T-cell (primary cell): ENCODE data around the gene HERC3. TPM values are rescaled to one million over a fixed set of nuclear protein-coding genes. Genes with fewer than 3 reads are reported as not detected.

Experiments
- ATAC-seq, 4 experiments: fragments of 200-7000 bp in 3 of 4; fragments of 150-1000 bp in 1 of 4; cut with Tn5 transposase; replicated peaks in 1 of 4; 1 replicate in 3 of 4; 2 replicates in 1 of 4; pipeline ENCODE4 v1.10.0; 2021; ENCODE audit warnings: moderate library complexity in 3 of 4, mild to moderate bottlenecking in 2 of 4, moderate number of reproducible peaks in 1 of 4
- CTCF ChIA-PET, 2 donors: fragments of 300-600 bp; sonication (Branson Sonifier 250); formaldehyde crosslinking; loops; one replicate each; lab custom pipeline; 2022; ENCODE audit warnings: antibody characterized with exemption in 2 of 2; lab: Charles Lee
- POLR2A ChIA-PET, 2 donors: fragments of 300-600 bp; sonication (Branson Sonifier 250); formaldehyde crosslinking; loops; one replicate each; lab custom pipeline; 2022; ENCODE audit warnings: antibody characterized with exemption in 2 of 2; lab: Charles Lee
- DNase-seq, 35 experiments: peaks; one replicate each; pipeline versions ENCODE4 v3.0.0 to v3.0.0-alpha.2; 2013 to 2023
- H3K27ac ChIP-seq: one replicate; pipeline ENCODE4 v1.5.1; 2013; ENCODE audit warnings: low read length
- H3K27me3 ChIP-seq, 2 experiments: replicated peaks in 1 of 2; 1 replicate in 1 of 2; 2 replicates in 1 of 2; pipeline versions ENCODE4 v1.6.1 to v1.7.0; 2013; ENCODE audit warnings: low read length in 1 of 2, mixed read lengths in 1 of 2; ENCODE audit not compliant: control insufficient read depth in 2 of 2, insufficient read depth in 2 of 2; ENCODE audit errors: extremely low read depth in 1 of 2
- H3K36me3 ChIP-seq, 2 donors: 1 replicate in 1 of 2; 2 replicates in 1 of 2; pipeline versions ENCODE4 v1.6.1 to v1.7.0; 2013; ENCODE audit warnings: low read length in 1 of 2; ENCODE audit not compliant: control insufficient read depth in 2 of 2, insufficient read depth in 1 of 2; ENCODE audit errors: extremely low read depth in 1 of 2
- H3K4me1 ChIP-seq, 2 experiments: 1 replicate in 1 of 2; 2 replicates in 1 of 2; pipeline versions ENCODE4 v1.6.1 to v1.7.0; 2013; ENCODE audit warnings: low read length in 2 of 2, mixed read lengths in 1 of 2; ENCODE audit not compliant: insufficient read depth in 2 of 2, control insufficient read depth in 1 of 2; ENCODE audit errors: extremely low read depth in 1 of 2
- H3K4me3 ChIP-seq, 2 donors: 1 replicate in 1 of 2; 2 replicates in 1 of 2; pipeline versions ENCODE4 v1.5.1 to v1.7.0; 2013; ENCODE audit warnings: mild to moderate bottlenecking in 2 of 2, low read length in 1 of 2, moderate library complexity in 1 of 2; ENCODE audit not compliant: control insufficient read depth in 1 of 2; ENCODE audit errors: extremely low read depth in 1 of 2
- H3K9me3 ChIP-seq: 2 replicates; pipeline ENCODE4 v1.7.0; 2013
- H3K27ac Mint-ChIP-seq, 2 donors: one replicate each; pipeline ENCODE4 v1.8.0; 2020 to 2021; ENCODE audit warnings: mild to moderate bottlenecking in 2 of 2, mixed read lengths in 2 of 2
- H3K27me3 Mint-ChIP-seq, 2 donors: one replicate each; pipeline ENCODE4 v1.8.0; 2021 to 2022; ENCODE audit warnings: mixed read lengths in 2 of 2
- H3K36me3 Mint-ChIP-seq: one replicate; pipeline ENCODE4 v1.8.0; 2021; ENCODE audit warnings: mixed read lengths
- H3K4me1 Mint-ChIP-seq, 3 donors: one replicate each; pipeline ENCODE4 v1.8.0; 2020 to 2022; ENCODE audit warnings: mixed read lengths in 3 of 3, mild to moderate bottlenecking in 1 of 3
- H3K4me3 Mint-ChIP-seq, 3 donors: one replicate each; pipeline ENCODE4 v1.8.0; 2020 to 2022; ENCODE audit warnings: mild to moderate bottlenecking in 3 of 3, mixed read lengths in 3 of 3, moderate library complexity in 3 of 3
- H3K9me3 Mint-ChIP-seq, 3 donors: one replicate each; pipeline ENCODE4 v1.8.0; 2020 to 2022; ENCODE audit warnings: mixed read lengths in 3 of 3
- WGBS: methylation state at CpG from one replicate; pipeline ENCODE4 v1.1.5; 2013; ENCODE audit warnings: missing lambda C conversion rate; ENCODE audit not compliant: insufficient coverage; 5-methylcytosine and 5-hydroxymethylcytosine counted together
- total RNA-seq, 35 experiments: library from RNA in 6 of 35; stranded (reverse) in 6 of 35; fragments of 120-200 nt in 1 of 35; gene quantifications; one replicate each; pipeline versions ENCODE4 v1.2.1 to v1.2.4 and lab custom pipeline; 2013 to 2026

HERC3 gene
- total RNA-seq, 5 donors from 2014 or later (not counting 1 experiment from before 2014, with no cell fraction given): 68.4 to 91.5 (median 73.6) TPM

GRCh38 chr4:88743696-88744095, 151.4 kb downstream of the HERC3 start:
- Mint-ChIP-seq H3K27me3 (no peaks in the 10 kb centered on the region), H3K4me3 (no peak overlapping the region), H3K36me3 (peaks cover 30% of the 10 kb centered on the region), H3K4me1 (peaks cover 3 to 11% (median 6%) of the 10 kb centered on the region in 3 donors), H3K9me3 (no peaks in the 10 kb centered on the region), H3K27ac (no peak overlapping the region)
- Histone ChIP-seq H3K4me3 (no peak overlapping the region), H3K27ac (no peak overlapping the region), H3K9me3 (no peaks in the 10 kb centered on the region), H3K36me3 (peaks cover 0 to 7% of the 10 kb centered on the region in 2 donors), H3K4me1 (peaks cover 0 to 3% of the 10 kb centered on the region in 2 experiments), H3K27me3 (no peaks in the 10 kb centered on the region)
- ATAC-seq (no peak), DNase-seq (no peak)
- WGBS: no CpG with 5 or more reads among the region's 3 CpGs
- ChIA-PET CTCF (no interaction called here), POLR2A (no interaction called here)

GRCh38 chr4:88744609-88745008, 152.3 kb downstream of the HERC3 start:
- ChIA-PET POLR2A (no interaction called here), CTCF (no interaction called here)
- H3K27me3 Mint-ChIP-seq: no peaks in the 10 kb centered on the region
- H3K4me3 ChIP-seq: no peak overlapping the region
- peaks cover 0 to 9% (median 3%) of the 10 kb centered on the region in 3 donors for H3K4me1 Mint-ChIP-seq
- H3K4me3 Mint-ChIP-seq: no peak overlapping the region
- H3K27ac ChIP-seq: no peak overlapping the region
- H3K36me3 Mint-ChIP-seq: peaks cover 37% of the 10 kb centered on the region
- DNase-seq: no peak
- H3K36me3 ChIP-seq: peaks cover 0 to 11% of the 10 kb centered on the region in 2 donors
- no peaks in the 10 kb centered on the region for H3K4me1 ChIP-seq
- no peaks in the 10 kb centered on the region for H3K9me3 ChIP-seq
- no peak overlapping the region for H3K27ac Mint-ChIP-seq
- WGBS: 100% methylated on average over 1 of the region's 3 CpGs
- H3K9me3 Mint-ChIP-seq: no peaks in the 10 kb centered on the region
- H3K27me3 ChIP-seq: no peaks in the 10 kb centered on the region
- no peak for ATAC-seq

- ATAC-seq (no peak), DNase-seq (no peak)
- H3K4me3 Mint-ChIP-seq: no peak overlapping the region
- Histone ChIP-seq H3K36me3 (peaks cover 3 to 11% of the 10 kb centered on the region in 2 donors), H3K4me1 (no peaks in the 10 kb centered on the region), H3K9me3 (no peaks in the 10 kb centered on the region), H3K4me3 (no peak overlapping the region), H3K27me3 (no peaks in the 10 kb centered on the region), H3K27ac (no peak overlapping the region)
- H3K9me3 Mint-ChIP-seq: no peaks in the 10 kb centered on the region
- 80% methylated on average over 1 of the region's 1 CpG for WGBS
- CTCF ChIA-PET: interaction anchor here in 1 of 2 donors (0.6 kb wide), 1 partner anchor 564 kb away, joined by 6 read pairs; no protein-coding TSS in a partner anchor
- H3K36me3 Mint-ChIP-seq: peaks cover 43% of the 10 kb centered on the region
- H3K4me1 Mint-ChIP-seq: peaks cover 0 to 5% (median 0%) of the 10 kb centered on the region in 3 donors
- POLR2A ChIA-PET: no interaction called here
- H3K27ac Mint-ChIP-seq: no peak overlapping the region
- no peaks in the 10 kb centered on the region for H3K27me3 Mint-ChIP-seq
Observed at GRCh38 chr4:88745175-88745574, 152.9 kb downstream of the HERC3 start.

GRCh38 chr4:88745581-88746163, 153.4 kb downstream of the HERC3 start:
- H3K4me1 Mint-ChIP-seq: no peaks in the 10 kb centered on the region
- ATAC-seq (no peak), DNase-seq (no peak)
- H3K27me3 Mint-ChIP-seq: no peaks in the 10 kb centered on the region
- no peaks in the 10 kb centered on the region for H3K9me3 Mint-ChIP-seq
- H3K27ac Mint-ChIP-seq: no peak overlapping the region
- no peak overlapping the region for H3K4me3 ChIP-seq
- no CpG with 5 or more reads among the region's 1 CpG for WGBS
- no peaks in the 10 kb centered on the region for H3K9me3 ChIP-seq
- H3K27ac ChIP-seq: no peak overlapping the region
- no peaks in the 10 kb centered on the region for H3K27me3 ChIP-seq
- peaks cover 45% of the 10 kb centered on the region for H3K36me3 Mint-ChIP-seq
- CTCF ChIA-PET: interaction anchor here in 1 of 2 donors (0.6 kb wide), 1 partner anchor 565 kb away, joined by 6 read pairs; no protein-coding TSS in a partner anchor
- H3K4me3 Mint-ChIP-seq: no peak overlapping the region
- H3K4me1 ChIP-seq: no peaks in the 10 kb centered on the region
- POLR2A ChIA-PET: no interaction called here
- peaks cover 3 to 15% of the 10 kb centered on the region in 2 donors for H3K36me3 ChIP-seq

GRCh38 chr4:88746206-88746605, 153.9 kb downstream of the HERC3 start:
- no peak for ATAC-seq
- peaks cover 45% of the 10 kb centered on the region for H3K36me3 Mint-ChIP-seq
- no peaks in the 10 kb centered on the region for H3K9me3 Mint-ChIP-seq
- Histone ChIP-seq H3K9me3 (no peaks in the 10 kb centered on the region), H3K4me3 (no peak overlapping the region), H3K4me1 (no peaks in the 10 kb centered on the region), H3K27ac (no peak overlapping the region), H3K27me3 (no peaks in the 10 kb centered on the region), H3K36me3 (peaks cover 3 to 15% of the 10 kb centered on the region in 2 donors)
- WGBS: 100% methylated on average over 1 of the region's 5 CpGs
- ChIA-PET POLR2A (no interaction called here), CTCF (interaction anchor here in 1 of 2 donors (0.6 kb wide), 1 partner anchor 565 kb away, joined by 6 read pairs; no protein-coding TSS in a partner anchor)
- H3K27ac Mint-ChIP-seq: no peak overlapping the region
- H3K4me3 Mint-ChIP-seq: no peak overlapping the region
- H3K4me1 Mint-ChIP-seq: no peaks in the 10 kb centered on the region
- H3K27me3 Mint-ChIP-seq: no peaks in the 10 kb centered on the region
- DNase-seq: no peak

GRCh38 chr4:88747351-88747750, 155.1 kb downstream of the HERC3 start:
- no peak overlapping the region for H3K27ac Mint-ChIP-seq
- POLR2A ChIA-PET: no interaction called here

More at GRCh38 chr4:88747351-88747750, 155.1 kb downstream of the HERC3 start:
- Histone ChIP-seq H3K27ac (no peak overlapping the region), H3K4me3 (no peak overlapping the region), H3K36me3 (peaks cover 3 to 15% of the 10 kb centered on the region in 2 donors), H3K4me1 (no peaks in the 10 kb centered on the region), H3K27me3 (no peaks in the 10 kb centered on the region), H3K9me3 (no peaks in the 10 kb centered on the region)
- Mint-ChIP-seq H3K27me3 (no peaks in the 10 kb centered on the region), H3K4me1 (no peaks in the 10 kb centered on the region), H3K9me3 (no peaks in the 10 kb centered on the region), H3K36me3 (peaks cover 45% of the 10 kb centered on the region), H3K4me3 (no peak overlapping the region)
- DNase-seq: no peak
- no peak for ATAC-seq
- CTCF ChIA-PET: interaction anchor here in 1 of 2 donors (0.5 to 0.6 kb wide), 2 partner anchors 526 to 1249 kb away, joined by 3 to 4 read pairs; no protein-coding TSS in a partner anchor
- 92% methylated on average over 7 of the region's 7 CpGs for WGBS
